ENCODE measurements around the gene FOXP1. TPM values are rescaled to one million over a fixed set of nuclear protein-coding genes. Genes with fewer than 3 reads are reported as not detected.

Gene FOXP1
- total and polyA plus RNA-seq, 2 of the 8 experiments (the other 6 are each of a cell fraction or from before 2014, with no cell fraction given): 13.9 to 25.4 TPM

DNA sequence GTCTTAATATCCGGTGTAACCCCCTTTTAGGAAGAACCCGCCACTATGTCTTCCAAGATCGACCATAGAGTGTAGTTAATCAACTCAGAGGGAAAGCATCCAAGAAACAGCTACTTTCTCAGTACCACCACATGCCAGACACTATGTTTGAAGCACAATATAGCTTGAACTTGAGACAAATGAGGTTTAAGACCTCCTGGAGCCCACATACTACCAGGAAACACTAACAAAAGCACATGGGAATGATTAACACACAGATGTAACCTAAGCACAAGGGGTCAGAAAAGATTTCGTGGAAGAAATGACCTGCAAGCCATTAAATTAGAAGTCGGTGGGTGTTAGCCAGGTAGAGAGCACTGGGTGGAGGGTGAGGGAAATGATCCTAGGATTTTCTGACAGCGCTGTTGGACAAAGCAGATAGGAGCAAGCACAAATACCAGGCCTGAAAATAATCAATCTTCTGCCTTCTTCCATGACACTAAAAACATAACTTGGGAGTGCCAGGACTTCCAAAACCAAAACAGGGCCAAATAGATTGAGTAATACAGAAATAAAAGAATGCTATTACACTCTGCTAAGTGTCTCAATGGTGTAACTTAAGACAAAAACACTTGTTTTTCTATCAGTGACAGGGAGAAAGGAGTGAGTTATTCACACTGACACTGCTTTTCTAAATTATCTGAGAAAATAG lies 213.7 kb downstream of the FOXP1 start:
- H2BK15ac ChIP-seq (ENCODE audit: low read length): no peak overlapping the region
- DNase-seq (ENCODE audit: low read depth in 1 of 2, low spot score in 2 of 2) (no peak), FAIRE-seq (no peak)
- no peak overlapping the region for H2BK12ac ChIP-seq (ENCODE audit: low read depth, low read length)
- no peak overlapping the region for H3K9ac ChIP-seq (replicated peaks in 1 of 4; ENCODE audit: extremely low read depth in 1 of 4, low read depth in 3 of 4, low read length in 3 of 4)
- H3K14ac ChIP-seq (ENCODE audit: insufficient read length): no peak overlapping the region
- no peaks in the 10 kb centered on the region for H4K20me1 ChIP-seq (replicated peaks in 1 of 2; ENCODE audit: control insufficient read depth in 1 of 2, insufficient read depth in 2 of 2, low read length in 2 of 2)
- H4K8ac ChIP-seq (ENCODE audit: extremely low read depth, insufficient read depth, low read length): no peak overlapping the region
- peaks cover 2 to 6% (median 3%) of the 10 kb centered on the region in 4 experiments; a peak in 5 of 7 replicates for H3K4me1 ChIP-seq (replicated peaks in 1 of 4; ENCODE audit: control insufficient read depth in 3 of 4, insufficient read depth in 4 of 4, low read length in 3 of 4)
- H3K27me3 ChIP-seq (replicated peaks in 1 of 4; ENCODE audit: control insufficient read depth in 3 of 4, extremely low read depth in 1 of 4, insufficient read depth in 3 of 4, low read length in 3 of 4): no peaks in the 10 kb centered on the region
- ChIA-PET POLR2A (ENCODE audit: partially characterized antibody) (no interaction called here), CTCF (ENCODE audit: partially characterized antibody) (interaction anchor here (1.4 kb wide), 1 partner anchor 28 kb away, joined by 3 read pairs; no protein-coding TSS in a partner anchor)
- no peaks in the 10 kb centered on the region for H3K79me2 ChIP-seq (ENCODE audit: control insufficient read depth in 1 of 2, insufficient read depth in 2 of 2, low read length in 2 of 2)
- no peak overlapping the region for H2AK5ac ChIP-seq (ENCODE audit: low read depth, low read length)
- no peak overlapping the region for H3K23ac ChIP-seq (ENCODE audit: insufficient read length)
- H2BK5ac ChIP-seq (ENCODE audit: low read depth, low read length): no peak overlapping the region
- H3K4me2 ChIP-seq (ENCODE audit: insufficient read depth in 1 of 2, low read depth in 2 of 2, low read length in 2 of 2): no peak overlapping the region
- no peak overlapping the region for H4K5ac ChIP-seq (ENCODE audit: insufficient read length, low read depth, low read length)
- no peaks in the 10 kb centered on the region for H3K23me2 ChIP-seq (ENCODE audit: low read depth, low read length)
- H3K4me3 ChIP-seq (ENCODE audit: extremely low read depth in 1 of 4, insufficient read depth in 2 of 4, low read depth in 3 of 4, low read length in 4 of 4): no peak overlapping the region
- WGBS, 2 experiments (ENCODE audit: extremely low coverage in 1 of 2, insufficient coverage in 1 of 2, insufficient read length in 1 of 2, insufficient replicate concordance in 2 of 2, low coverage in 1 of 2, low lambda C conversion rate in 2 of 2, missing lambda C conversion rate in 1 of 2): 94% methylated on average over 6 of the region's 6 CpGs; no CpG with 5 or more reads in 1 of the 2 experiments
- H2BK120ac ChIP-seq (replicated peaks; ENCODE audit: low read depth, low read length): no peak overlapping the region
- H3K36me3 ChIP-seq (ENCODE audit: control insufficient read depth in 2 of 4, insufficient read depth in 4 of 4, low read length in 3 of 4): no peaks in the 10 kb centered on the region
- no peak overlapping the region for H2BK20ac ChIP-seq (ENCODE audit: low read length)
- no peak overlapping the region for H3K4ac ChIP-seq (replicated peaks; ENCODE audit: insufficient read length, low read depth, low read length)
- no peak overlapping the region for H3K18ac ChIP-seq (ENCODE audit: extremely low read depth, low read length)
- H2AFZ ChIP-seq (ENCODE audit: low read length): no peak overlapping the region
- H3K9me3 ChIP-seq (ENCODE audit: insufficient read depth in 2 of 2, low read depth in 1 of 2, low read length in 1 of 2): no peaks in the 10 kb centered on the region
- H3K79me1 ChIP-seq (ENCODE audit: low read depth, low read length): no peaks in the 10 kb centered on the region
- no peak overlapping the region for H3K56ac ChIP-seq (replicated peaks; ENCODE audit: insufficient read length, low read depth, low read length)
- no peak overlapping the region for H4K91ac ChIP-seq (replicated peaks; ENCODE audit: insufficient read length, low read length)
- no peak overlapping the region for H3K27ac ChIP-seq (ENCODE audit: low read depth, low read length)
- TF ChIP-seq POU5F1 (IDR thresholded peaks at IDR 0.05; ENCODE audit: low read depth, low read length): no peak
- no peak for TF ChIP-seq POLR2A (IDR thresholded peaks at IDR 0.05; ENCODE audit: control extremely low read depth in 1 of 2, low read depth in 2 of 2, low read length in 2 of 2)
- no peak for TF ChIP-seq PHF8 (conservative IDR thresholded peaks at IDR 0.05; ENCODE audit: low read depth, low read length)
- no peak for TF ChIP-seq EP300 (IDR thresholded peaks at IDR 0.05; ENCODE audit: borderline replicate concordance in 1 of 2, low read depth in 2 of 2, low read length in 2 of 2)
- no peak for TF ChIP-seq NRF1 (IDR thresholded peaks at IDR 0.05; ENCODE audit: low read depth, low read length)
- TF ChIP-seq TAF1 (IDR thresholded peaks at IDR 0.05; ENCODE audit: low read depth, low read length): no peak
- no peak for TF ChIP-seq TCF12 (IDR thresholded peaks at IDR 0.05; ENCODE audit: low read depth, low read length)
- no peak for TF ChIP-seq CTBP2 (IDR thresholded peaks at IDR 0.05; ENCODE audit: borderline replicate concordance, insufficient read depth, insufficient read length, low read length)
- TF ChIP-seq, protein P1, sequence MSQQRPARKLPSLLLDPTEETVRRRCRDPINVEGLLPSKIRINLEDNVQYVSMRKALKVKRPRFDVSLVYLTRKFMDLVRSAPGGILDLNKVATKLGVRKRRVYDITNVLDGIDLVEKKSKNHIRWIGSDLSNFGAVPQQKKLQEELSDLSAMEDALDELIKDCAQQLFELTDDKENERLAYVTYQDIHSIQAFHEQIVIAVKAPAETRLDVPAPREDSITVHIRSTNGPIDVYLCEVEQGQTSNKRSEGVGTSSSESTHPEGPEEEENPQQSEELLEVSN (IDR thresholded peaks at IDR 0.05): no peak
- TF ChIP-seq, protein P2, sequence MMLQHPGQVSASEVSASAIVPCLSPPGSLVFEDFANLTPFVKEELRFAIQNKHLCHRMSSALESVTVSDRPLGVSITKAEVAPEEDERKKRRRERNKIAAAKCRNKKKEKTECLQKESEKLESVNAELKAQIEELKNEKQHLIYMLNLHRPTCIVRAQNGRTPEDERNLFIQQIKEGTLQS (IDR thresholded peaks at IDR 0.05; ENCODE audit: insufficient read depth, low read depth, low read length): no peak
- TF ChIP-seq, protein P3, sequence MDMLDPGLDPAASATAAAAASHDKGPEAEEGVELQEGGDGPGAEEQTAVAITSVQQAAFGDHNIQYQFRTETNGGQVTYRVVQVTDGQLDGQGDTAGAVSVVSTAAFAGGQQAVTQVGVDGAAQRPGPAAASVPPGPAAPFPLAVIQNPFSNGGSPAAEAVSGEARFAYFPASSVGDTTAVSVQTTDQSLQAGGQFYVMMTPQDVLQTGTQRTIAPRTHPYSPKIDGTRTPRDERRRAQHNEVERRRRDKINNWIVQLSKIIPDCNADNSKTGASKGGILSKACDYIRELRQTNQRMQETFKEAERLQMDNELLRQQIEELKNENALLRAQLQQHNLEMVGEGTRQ (IDR thresholded peaks at IDR 0.05; ENCODE audit: low read length): no peak

Measured in H1 (cell line).